Stimulated activated CD8-positive, alpha-beta memory T cell treated with anti-CD3 and anti-CD28 coated beads, Interleukin-2, amount 100 ng/mL, for 48 hours (primary cell): Measurements from ENCODE around the gene EPB41.
"Not testable (repeated sequence)": the region's sequence is repeated elsewhere in the genome, so short reads cannot be mapped to it uniquely, and the experiment has no call there.

Experiments used
- DNase-seq, 2 donors: peaks; one replicate each; pipeline ENCODE4 v3.0.0-alpha.2; 2020; ENCODE audit warnings: low read depth in 2 of 2

The EPB41 gene

DNA sequence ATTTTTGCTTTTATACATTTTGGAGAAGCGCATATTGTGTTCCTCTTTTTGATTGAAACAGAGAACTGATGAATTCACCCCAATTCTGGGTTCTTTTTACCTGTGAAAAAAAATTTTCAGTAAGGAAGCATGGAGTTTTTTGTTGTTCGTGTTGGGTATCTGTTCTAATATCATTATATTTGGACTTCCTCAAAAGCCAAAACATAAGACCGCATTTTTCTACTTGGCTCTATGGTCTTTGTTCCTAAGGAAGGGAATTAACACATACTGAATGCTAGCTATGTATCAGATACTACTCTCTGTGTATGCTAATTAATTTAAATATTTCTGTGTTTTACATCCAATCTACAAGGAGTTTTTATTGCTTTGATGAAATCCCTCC is 12.9 kb downstream of the EPB41 start:
- DNase-seq, result no peak

DNA sequence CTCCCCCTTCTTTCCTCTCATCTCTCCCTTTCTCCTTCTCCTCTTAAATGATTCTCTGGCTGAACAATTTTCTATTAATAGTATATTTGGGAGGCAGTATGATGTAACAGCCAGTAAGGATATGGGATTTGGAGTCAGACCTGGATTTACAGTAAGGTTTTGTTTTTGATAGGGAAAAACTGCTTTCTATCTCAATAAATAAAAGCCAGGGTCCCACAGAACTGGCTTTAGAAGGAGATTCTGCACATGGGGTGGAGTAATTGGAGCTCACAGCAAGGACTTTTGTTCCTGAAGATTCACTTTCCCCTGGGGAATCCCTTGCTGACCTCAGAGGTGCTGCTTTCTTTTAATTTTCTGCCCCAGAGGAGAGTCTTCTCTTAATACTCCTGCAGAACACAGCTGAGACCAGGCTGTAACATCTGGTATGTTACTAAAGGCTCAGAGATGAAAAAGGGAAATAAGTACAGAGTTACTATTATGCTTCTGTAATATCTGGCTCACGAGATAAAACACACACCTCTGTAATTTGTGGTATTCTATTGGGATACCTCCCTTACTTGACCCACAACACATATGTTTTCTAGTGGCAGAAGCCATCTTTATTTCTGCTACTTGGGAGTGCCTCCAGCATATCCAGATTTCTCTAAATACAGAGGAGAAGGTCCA is 13.4 kb downstream of the EPB41 start:
- DNase-seq, result no peak

DNA sequence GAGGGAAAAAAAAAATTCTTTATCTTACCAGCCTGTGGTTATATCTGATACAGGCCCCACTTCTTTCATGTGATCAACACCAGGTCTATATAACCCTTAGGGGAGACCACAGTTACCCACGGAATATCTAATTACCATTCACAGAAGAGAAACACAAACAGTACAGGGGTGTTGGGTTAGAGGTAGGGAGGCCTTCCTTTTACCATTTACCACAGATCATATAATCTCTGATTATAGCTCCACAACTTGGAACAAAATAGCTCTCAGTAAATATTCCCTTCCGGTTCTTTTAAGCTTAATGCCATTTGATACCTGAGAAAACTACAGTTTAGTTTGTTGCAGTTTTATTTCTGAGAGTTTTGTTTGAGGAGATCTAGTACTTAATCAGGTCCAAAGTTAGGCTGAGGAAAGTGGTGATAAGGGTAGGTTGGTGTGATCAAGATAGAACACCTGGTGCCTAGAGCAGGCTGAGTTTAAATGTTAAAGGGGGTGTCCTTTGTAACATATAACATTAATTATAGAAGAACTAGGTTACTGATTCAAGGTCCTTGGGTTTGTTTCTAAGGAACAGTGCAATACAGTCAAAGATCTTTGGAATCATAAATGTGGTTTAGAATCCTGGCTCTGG is 14.1 kb downstream of the EPB41 start:
- DNase-seq, result no peak

DNA sequence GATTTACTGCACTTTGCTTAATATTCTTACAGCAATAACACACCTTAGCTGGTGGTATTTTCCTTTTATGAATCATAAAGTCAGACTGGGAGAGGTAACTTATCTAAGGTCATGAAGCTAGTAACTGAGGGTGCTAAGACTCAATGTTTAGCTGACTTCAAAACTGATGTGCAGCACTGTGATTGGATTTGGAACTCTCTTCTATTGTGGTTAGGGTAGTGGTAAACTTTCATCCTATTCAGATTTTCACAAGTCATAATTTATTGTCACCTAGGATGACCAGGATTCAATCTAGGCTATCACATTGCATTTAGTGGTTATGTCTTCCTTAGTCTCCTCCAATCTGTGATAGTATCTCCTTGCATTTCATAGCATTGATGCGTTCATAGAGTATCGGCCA is 18.9 kb downstream of the EPB41 start:
- DNase-seq, result no peak

DNA sequence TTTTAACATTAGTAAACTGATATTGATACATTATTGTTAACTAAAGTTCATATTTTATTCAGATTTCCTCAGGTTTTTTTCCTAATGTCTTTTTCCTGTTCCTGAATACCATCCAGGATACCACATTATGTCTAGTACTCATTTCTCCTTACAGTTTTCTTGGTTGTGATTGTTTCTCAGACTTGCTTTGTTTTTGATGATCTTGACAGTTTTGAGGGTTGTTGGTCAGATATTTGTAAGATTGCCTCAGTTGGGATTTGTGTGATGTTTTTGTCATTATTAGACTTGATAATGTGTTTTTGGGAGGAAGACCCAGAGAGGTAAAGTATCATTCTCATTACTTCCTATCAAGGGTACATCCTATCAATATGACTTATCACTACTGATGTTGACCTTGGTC is 19.5 kb downstream of the EPB41 start:
- no peak for DNase-seq

DNA sequence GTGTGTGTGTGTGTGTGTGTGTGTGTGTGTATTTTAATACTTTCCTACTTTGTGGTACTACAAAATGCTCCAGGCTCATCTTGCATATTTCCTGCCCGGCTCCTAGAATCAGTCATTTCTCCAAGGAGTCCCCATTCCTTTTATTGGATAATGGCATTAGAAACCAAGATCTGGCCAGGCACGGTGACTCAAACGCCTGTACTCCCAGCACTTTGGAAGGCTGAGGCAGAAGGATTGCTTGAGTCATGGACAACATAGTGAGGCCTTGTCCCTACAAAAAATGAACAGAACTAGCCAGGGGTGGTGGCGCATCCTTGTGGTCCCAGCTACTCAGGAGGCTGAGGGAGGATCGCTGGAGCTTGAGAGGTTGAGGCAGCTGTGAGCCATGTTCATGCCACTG is 20.3 kb downstream of the EPB41 start:
- no peak for DNase-seq

DNA sequence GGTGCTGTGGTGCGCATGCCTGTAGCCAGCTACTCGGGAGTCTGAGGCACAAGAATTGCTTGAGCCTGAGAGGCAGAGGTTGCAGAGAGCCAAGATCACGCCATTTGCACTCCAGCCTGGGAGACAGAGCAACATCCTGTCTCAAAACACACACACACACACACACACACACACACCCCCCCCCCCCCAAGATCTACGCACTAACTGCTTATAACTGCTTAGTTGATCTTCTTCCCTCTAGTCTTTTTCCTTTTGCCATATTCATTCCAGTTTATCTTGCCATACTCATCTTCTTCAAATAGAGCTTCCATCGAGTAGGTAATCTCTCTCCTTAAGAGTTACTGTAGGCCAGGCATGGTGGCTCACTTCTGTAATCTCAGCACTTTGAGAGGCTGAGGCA is 20.9 kb downstream of the EPB41 start:
- DNase-seq, result no peak

DNA sequence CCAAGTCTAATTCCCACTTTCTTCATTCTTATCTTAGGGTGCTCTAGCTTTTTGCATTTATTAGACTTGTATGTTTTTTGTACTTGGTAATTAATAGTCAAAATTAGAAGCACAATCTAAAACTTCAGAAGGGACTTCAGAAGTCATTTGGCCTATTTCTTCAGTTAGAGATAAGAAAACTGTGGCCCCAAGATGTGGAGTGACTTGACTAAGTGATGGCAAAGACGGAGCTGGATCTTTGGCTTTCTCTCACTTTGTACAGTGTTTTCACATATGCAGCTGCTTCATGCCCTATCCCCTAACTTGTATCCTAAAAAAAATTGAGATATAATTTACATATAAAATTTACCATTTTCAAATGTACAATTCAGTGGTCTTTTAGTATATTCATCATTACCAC is 21.7 kb downstream of the EPB41 start:
- DNase-seq, result no peak

DNA sequence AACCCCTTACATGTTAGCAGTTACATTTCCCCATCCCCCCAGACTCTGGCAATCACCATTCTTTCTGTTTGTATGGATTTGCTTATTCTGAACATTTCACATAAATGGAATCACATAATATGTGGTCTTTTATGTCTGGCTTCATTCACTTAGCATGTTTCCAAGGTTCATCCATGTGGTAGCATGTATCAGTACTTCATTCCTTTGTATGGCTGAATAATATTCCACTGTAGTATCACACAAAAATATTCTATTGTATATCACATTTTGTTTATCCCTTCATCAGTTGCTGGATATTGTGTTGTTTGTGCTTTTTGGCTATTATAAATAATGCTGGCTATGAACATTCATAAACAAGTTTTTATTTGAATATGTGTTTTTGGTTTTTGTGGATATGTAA is 22.2 kb downstream of the EPB41 start:
- DNase-seq, result no peak

DNA sequence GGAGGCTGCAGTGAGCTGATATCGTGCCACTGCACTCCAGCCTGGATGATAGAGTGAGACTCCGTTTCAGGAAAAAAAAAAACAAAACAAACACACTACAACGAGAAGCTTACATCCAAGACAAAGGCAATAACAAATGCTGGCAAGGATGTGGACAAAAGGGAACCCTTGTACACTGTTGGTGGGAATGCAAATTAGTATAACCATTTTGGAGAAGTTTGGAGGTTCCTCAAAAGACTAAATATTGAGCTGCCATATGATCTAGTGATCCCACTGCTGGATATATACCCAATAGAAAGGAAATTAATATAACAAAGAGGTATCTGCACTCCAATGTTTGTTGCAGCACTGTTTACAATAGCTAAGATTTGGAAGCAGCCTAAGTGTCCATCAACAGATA is 29.2 kb downstream of the EPB41 start:
- DNase-seq, result not testable (repeated sequence)

DNA sequence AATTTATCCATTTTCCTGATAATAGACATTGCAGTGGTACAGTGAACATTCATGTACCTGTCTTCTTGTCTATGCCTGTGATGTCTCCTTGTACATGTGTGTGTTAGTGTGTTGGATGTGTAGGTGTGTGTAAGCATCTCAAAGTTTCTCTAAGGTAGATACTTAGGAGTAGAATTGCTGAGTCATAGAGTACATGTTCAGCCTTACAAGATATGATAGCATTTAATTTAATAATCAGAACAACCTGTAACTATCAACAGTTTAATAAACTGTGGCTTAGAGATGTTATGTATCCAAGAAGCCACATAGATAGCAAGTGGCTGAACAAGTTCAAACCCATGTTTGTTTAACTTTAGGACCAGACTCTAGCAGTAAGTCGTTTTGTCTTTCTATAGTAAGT is 35.6 kb downstream of the EPB41 start:
- no peak for DNase-seq

DNA sequence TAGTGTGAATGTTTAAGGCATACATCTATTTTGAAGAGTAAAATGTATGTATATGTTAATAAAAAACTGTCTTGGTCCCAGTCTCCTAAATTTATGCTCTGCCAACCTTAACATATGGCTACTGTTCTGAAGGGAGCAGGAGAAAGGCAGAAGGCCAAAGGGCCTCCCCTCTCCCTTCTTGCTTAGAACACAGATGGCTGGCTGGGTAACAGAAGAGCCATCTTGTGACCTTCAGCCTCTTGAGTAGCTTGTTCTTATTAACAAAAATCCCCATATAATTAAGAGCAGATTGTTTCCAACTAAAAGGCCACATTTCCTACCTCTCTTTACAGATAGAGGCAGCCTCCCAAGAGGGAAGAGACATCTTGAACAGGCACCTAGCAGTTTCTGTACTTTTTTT is 36.1 kb downstream of the EPB41 start:
- DNase-seq, result no peak

DNA sequence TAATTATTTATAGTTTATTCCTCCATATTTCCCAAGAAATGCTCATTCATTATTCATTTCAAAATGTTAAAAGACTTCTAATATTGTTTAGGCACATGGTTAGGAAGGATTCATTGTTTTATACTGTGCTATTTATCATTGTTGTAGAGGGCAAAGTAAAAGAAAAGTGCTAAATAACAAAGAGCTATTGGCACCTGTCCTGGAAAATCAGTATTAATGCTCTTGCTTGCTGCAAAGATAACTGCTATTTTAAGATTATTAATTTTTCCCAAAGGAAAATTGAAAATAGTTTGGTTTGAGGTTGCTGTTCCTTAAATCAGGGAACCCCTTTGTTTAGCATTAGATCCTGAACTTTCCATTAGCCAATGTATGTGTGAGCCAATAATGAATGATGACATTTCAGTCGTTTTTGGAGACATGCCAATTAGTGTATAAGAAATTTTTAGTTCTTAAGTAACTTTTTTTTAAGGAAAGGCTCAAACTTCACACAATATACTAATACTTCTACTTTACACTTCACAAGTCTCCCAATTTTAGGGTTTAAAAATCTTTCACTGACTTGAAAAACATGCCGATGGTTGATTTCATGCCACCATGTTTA is 39.9 kb downstream of the EPB41 start:
- DNase-seq, result no peak

DNA sequence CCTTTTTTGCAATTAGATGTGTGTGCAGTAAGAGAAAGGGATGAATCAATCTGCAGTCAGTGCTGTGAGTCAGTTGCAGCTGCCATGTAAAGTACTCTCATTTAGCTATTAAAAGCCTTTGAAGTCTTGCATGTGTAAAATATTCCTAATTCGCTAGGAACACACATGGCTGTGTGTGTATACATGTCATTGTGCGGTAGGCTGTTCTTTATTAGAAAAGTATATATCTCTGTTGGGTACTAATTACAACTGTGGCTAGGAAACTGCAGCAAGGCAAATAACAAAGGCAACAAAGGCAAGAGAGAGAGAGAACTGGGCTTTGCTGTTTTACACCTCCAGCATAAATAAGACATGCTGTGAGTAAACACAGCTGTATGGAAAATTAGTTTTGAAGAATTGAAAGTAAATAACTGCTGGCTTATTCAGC is 41.7 kb downstream of the EPB41 start:
- no peak for DNase-seq

DNA sequence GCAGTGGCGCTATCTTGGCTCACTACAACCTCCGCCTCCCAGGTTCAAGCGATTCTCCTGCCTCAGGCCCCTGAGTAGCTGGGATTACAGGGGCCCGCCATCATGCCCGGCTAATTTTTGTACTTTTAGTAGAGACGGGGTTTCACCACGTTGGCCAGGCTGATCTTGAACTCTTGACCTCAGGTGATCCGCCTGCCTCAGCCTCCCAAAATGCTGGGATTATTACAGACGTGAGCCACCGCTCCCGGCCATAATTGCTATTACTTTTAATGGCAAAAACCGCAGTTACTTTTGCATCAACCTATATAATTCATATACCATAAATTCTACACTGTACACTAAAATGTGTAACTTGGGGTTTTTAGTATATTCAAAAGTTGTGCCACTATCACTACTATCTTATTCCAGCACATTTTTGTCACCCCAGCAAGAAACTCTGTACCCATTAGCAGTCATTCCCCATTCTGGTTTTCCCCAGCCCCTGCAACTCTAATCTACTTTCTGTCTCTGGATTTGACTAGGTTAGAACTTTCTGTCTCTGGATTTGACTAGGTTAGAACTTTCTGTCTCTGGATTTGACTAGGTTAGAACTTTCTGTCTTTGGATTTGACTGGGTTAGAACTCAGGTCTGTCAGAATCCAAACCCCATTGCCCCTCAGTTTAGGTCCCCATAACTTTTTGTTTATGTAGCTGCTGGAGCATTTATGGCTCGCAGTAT is 47.9 kb downstream of the EPB41 start:
- not testable (repeated sequence) for DNase-seq

DNA sequence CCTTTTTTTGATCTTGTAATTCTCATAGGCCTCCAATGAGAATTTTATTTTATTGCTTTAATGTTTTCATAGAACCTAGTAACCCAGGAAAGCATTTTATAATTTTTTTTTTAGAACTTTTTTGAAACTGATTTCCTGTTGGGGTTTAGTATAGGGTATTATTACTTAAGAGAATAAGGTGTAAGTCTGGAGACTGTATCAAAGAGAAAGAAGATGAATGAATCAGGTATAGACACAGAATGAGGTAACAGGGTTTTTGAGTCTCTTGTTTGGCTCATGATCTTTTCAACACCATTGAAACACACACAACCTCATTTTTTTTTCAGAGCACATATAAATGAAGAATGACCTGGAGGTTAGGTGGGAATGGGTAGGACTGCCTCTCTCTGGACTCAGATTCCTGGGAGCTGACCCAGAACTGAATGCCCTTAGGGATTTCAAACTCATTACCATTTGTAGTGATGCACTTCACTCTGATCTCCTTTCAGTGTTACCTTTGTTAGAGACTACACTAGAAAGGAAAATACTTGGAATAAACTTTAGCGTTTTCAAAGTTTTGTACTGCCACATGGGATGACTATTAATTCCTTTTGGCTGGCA is 51.0 kb downstream of the EPB41 start:
- no peak for DNase-seq

DNA sequence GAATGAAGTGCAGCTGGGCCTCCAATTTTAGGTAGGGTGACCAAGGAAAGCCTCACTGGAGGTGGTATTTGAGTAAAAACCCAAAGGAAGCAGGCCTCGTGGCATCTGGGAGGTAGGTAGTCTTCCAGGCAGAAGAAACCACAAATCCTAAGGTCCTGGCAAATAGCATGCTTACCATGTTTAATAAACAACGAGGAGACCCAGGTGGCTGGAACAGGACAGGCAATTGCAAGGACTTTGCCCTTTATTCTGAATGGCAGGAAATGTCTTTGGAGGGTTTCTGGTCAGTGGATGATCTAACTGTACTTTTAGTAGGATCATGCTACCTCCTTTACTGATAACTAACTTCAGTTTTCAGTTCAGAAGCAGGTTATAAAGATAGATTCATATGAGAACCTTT is 52.2 kb downstream of the EPB41 start:
- no peak for DNase-seq

DNA sequence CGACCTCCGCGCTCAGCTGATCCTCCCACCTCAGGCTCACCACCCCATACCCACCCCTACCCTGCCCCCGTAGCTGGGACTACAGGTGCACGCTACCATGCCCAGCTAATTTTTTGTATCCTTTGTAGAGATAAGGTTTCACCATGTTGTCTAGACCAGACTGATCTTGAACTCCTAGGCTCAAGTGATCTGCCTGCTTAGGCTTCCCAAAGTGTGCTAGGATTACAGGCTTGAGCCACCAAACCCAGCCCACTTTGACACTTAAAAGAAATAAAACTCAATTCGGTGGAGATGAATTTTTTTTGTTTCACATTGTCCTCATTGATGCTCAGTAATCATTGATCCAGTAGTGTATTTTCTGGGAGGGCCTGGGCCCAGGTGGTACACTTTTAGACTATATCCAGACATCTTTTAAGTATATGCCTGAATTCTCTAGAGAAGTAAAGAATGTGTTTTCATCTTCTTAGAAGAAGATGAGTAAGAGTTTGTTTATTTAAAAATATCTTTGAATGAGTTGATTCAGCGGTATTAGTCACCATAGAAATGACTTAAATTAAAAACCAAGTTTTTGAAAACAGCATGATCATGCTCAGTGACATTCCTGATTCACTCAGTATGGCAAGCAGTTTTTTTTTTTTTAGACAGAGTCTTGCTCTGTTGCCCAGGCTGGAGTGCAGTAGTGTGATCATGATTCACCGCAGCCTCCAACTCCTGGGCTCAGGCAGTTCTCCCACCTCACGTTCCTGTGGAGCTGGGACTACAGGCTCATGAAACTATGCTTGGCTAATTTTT is 57.8 kb downstream of the EPB41 start:
- DNase-seq, result no peak

DNA sequence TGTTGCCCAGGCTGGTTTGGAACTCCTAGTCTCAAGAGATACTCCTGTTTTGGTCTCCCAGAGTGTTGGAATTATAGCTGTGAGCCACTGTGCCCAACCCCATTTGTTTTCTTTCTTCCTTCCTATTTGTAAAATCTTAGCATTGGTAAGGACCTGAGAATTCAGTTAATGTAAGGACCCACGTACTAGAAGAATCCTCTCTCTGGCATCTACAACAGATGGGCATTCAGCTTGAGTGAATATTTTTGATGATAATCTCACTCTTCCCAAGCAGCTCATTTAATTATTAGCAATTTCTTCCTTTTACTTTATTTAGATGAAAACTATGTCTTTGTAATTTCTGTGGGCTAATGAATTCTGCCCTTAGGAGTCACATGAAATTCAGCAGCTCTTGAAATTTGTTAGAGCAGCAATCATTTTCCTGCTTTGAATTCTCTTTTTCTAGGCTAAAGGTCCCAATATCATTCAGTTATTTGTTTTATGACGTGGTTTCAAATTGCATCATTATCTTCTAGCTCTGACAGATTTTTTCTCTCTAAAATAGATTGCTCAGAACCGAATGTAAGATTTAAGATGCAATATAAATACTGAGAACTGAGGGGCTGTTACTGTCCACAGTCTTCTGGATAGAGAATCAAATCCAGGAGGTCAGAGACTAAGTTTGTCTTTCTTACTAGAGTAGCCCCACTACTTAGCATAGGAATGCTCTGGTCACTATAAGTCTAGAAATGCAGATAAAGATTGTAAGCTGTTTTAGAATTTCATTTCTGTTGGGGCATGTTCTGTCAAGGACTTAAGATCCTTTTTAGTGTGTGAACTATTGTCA is 59.4 kb downstream of the EPB41 start:
- no peak for DNase-seq

DNA sequence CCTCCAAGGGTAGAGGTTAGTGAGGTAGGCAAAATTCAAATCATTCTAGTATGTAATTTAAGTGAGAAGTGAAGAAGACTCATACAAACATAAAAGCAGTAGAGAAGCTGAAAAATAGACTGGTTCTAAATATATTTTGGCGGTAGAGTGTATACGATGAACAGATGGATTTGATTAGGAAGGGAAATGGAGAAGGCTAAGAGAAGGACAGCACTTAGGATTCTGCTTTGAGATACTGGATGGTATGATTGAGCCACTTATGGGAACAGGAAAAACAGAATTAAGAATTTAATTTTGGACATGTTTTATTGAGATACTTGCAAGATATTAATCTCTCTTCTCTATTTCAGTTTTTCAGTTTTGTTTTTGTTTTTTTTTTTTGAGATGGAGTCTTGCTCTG is 60.1 kb downstream of the EPB41 start:
- no peak for DNase-seq

DNA sequence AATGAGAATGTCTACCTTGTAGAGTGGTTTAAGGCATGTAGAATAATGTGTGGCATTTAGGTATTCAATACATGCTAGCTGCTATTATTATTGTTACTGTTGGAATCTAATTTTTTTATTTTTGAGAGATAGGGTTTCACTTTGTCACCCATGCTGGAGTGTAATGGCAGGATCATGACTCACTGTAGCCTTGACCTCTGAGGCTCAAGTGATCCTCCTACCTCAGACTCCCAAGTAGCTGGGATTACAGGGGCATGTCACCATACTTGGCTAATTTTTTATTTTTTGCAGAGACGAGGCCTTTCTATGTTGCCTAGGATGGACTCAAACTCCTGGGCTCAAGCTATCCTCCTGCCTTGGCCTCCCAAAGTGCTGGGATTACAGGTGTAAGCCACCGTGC is 61.9 kb downstream of the EPB41 start:
- DNase-seq, result no peak
